ENCODE data around the gene TNNC1.

- no peak for TF ChIP-seq SUZ12 (IDR thresholded peaks at IDR 0.05; ENCODE audit: extremely low read depth, insufficient read depth, insufficient read length)
- TF ChIP-seq ZNF274 (IDR thresholded peaks at IDR 0.05; ENCODE audit: low read depth, low read length), result no peak
- no peak for TF ChIP-seq YY1 (IDR thresholded peaks at IDR 0.05; ENCODE audit: insufficient read depth, insufficient read length)
Observed at GRCh38 chr3:52447512-52448355, 6.1 kb downstream of the TNNC1 start.
